Rectal smooth muscle tissue (tissue), 1 donor: ENCODE results near the gene GRID2IP.
A peak's percentile ranks its signal among the peaks of the same experiment; 100 is the strongest.

Experiments used
- H3K27ac ChIP-seq: one replicate; pipeline ENCODE4 v1.7.0; 2013; ENCODE audit warnings: low read depth, low read length, inconsistent platforms
- H3K27me3 ChIP-seq: one replicate; pipeline ENCODE4 v1.7.0; 2013; ENCODE audit warnings: low read length; ENCODE audit not compliant: control insufficient read depth, insufficient read depth
- H3K36me3 ChIP-seq: one replicate; pipeline ENCODE4 v1.7.0; 2013; ENCODE audit warnings: low read length; ENCODE audit not compliant: control insufficient read depth, insufficient read depth
- H3K4me1 ChIP-seq: one replicate; pipeline ENCODE4 v1.7.0; 2013; ENCODE audit warnings: low read length; ENCODE audit not compliant: control insufficient read depth, insufficient read depth
- H3K4me3 ChIP-seq: one replicate; pipeline ENCODE4 v1.7.0; 2013; ENCODE audit warnings: low read length
- H3K9ac ChIP-seq: one replicate; pipeline ENCODE4 v1.7.0; 2013; ENCODE audit warnings: low read length

Gene GRID2IP

GRCh38 chr7:6530626-6531491 lies 20.4 kb downstream of the GRID2IP start:
- Histone ChIP-seq H3K27me3 (peaks cover 25% of the 10 kb centered on the region), H3K4me3 (peak overlapping the region; percentile 36)

GRCh38 chr7:6529643-6530042 lies 21.6 kb downstream of the GRID2IP start:
- Histone ChIP-seq H3K4me1 (no peaks in the 10 kb centered on the region), H3K36me3 (no peaks in the 10 kb centered on the region), H3K4me3 (no peak overlapping the region), H3K27ac (no peak overlapping the region), H3K27me3 (peaks cover 25% of the 10 kb centered on the region), H3K9ac (no peak overlapping the region)

More at GRCh38 chr7:6530626-6531491, 20.4 kb downstream of the GRID2IP start:
- H3K9ac ChIP-seq, result no peak overlapping the region
- no peaks in the 10 kb centered on the region for H3K4me1 ChIP-seq
- H3K27ac ChIP-seq, result no peak overlapping the region
- H3K36me3 ChIP-seq, result no peaks in the 10 kb centered on the region

GRCh38 chr7:6528401-6529130 lies 22.7 kb downstream of the GRID2IP start:
- Histone ChIP-seq H3K9ac (no peak overlapping the region), H3K4me3 (no peak overlapping the region), H3K27me3 (peaks cover 25% of the 10 kb centered on the region), H3K27ac (no peak overlapping the region), H3K36me3 (no peaks in the 10 kb centered on the region), H3K4me1 (no peaks in the 10 kb centered on the region)

- Histone ChIP-seq H3K27me3 (peaks cover 20% of the 10 kb centered on the region), H3K36me3 (no peaks in the 10 kb centered on the region), H3K9ac (no peak overlapping the region), H3K27ac (no peak overlapping the region), H3K4me1 (no peaks in the 10 kb centered on the region), H3K4me3 (peak overlapping the region; percentile 44)
Observed at GRCh38 chr7:6526997-6527378, 24.3 kb downstream of the GRID2IP start.

GRCh38 chr7:6520163-6520981 lies 30.9 kb downstream of the GRID2IP start:
- Histone ChIP-seq H3K36me3 (no peaks in the 10 kb centered on the region), H3K27ac (no peak overlapping the region), H3K4me1 (no peaks in the 10 kb centered on the region), H3K27me3 (no peaks in the 10 kb centered on the region), H3K9ac (no peak overlapping the region), H3K4me3 (no peak overlapping the region)

GRCh38 chr7:6516387-6516983 lies 34.8 kb downstream of the GRID2IP start:
- H3K27ac ChIP-seq, result no peak overlapping the region
- H3K27me3 ChIP-seq, result no peaks in the 10 kb centered on the region
- H3K4me1 ChIP-seq, result no peaks in the 10 kb centered on the region
- H3K36me3 ChIP-seq, result no peaks in the 10 kb centered on the region
- H3K9ac ChIP-seq, result no peak overlapping the region
- peak overlapping the region; percentile 49 for H3K4me3 ChIP-seq

GRCh38 chr7:6513541-6513940 lies 37.7 kb downstream of the GRID2IP start:
- Histone ChIP-seq H3K27me3 (no peaks in the 10 kb centered on the region), H3K4me3 (no peak overlapping the region), H3K36me3 (no peaks in the 10 kb centered on the region), H3K4me1 (no peaks in the 10 kb centered on the region), H3K27ac (no peak overlapping the region), H3K9ac (no peak overlapping the region)

GRCh38 chr7:6512892-6513291 lies 38.4 kb downstream of the GRID2IP start:
- Histone ChIP-seq H3K27me3 (no peaks in the 10 kb centered on the region), H3K27ac (no peak overlapping the region), H3K4me1 (no peaks in the 10 kb centered on the region), H3K36me3 (no peaks in the 10 kb centered on the region), H3K9ac (no peak overlapping the region), H3K4me3 (no peak overlapping the region)

- H3K27me3 ChIP-seq, result no peaks in the 10 kb centered on the region
- no peak overlapping the region for H3K4me3 ChIP-seq
- H3K27ac ChIP-seq, result no peak overlapping the region
- no peaks in the 10 kb centered on the region for H3K4me1 ChIP-seq
- no peaks in the 10 kb centered on the region for H3K36me3 ChIP-seq
- no peak overlapping the region for H3K9ac ChIP-seq
Observed at GRCh38 chr7:6510476-6511133, 40.7 kb downstream of the GRID2IP start.

GRCh38 chr7:6508950-6509349 lies 42.3 kb downstream of the GRID2IP start:
- no peak overlapping the region for H3K4me3 ChIP-seq
- H3K27ac ChIP-seq, result no peak overlapping the region
- no peaks in the 10 kb centered on the region for H3K36me3 ChIP-seq
- H3K9ac ChIP-seq, result no peak overlapping the region
- H3K27me3 ChIP-seq, result no peaks in the 10 kb centered on the region
- no peaks in the 10 kb centered on the region for H3K4me1 ChIP-seq

- H3K9ac ChIP-seq, result no peak overlapping the region
- no peaks in the 10 kb centered on the region for H3K27me3 ChIP-seq
- no peaks in the 10 kb centered on the region for H3K4me1 ChIP-seq
- H3K4me3 ChIP-seq, result no peak overlapping the region
- H3K36me3 ChIP-seq, result no peaks in the 10 kb centered on the region
- no peak overlapping the region for H3K27ac ChIP-seq
Observed at GRCh38 chr7:6508539-6508938, 42.7 kb downstream of the GRID2IP start.
